ENCODE data around the gene UNC93B1. TPM values are rescaled to one million over a fixed set of nuclear protein-coding genes. Genes with fewer than 3 reads are reported as not detected.
A peak's percentile ranks its signal among the peaks of the same experiment; 100 is the strongest.

Gene UNC93B1
- total RNA-seq, 1 experiment from 2014 or later, result 71.2 TPM

DNA sequence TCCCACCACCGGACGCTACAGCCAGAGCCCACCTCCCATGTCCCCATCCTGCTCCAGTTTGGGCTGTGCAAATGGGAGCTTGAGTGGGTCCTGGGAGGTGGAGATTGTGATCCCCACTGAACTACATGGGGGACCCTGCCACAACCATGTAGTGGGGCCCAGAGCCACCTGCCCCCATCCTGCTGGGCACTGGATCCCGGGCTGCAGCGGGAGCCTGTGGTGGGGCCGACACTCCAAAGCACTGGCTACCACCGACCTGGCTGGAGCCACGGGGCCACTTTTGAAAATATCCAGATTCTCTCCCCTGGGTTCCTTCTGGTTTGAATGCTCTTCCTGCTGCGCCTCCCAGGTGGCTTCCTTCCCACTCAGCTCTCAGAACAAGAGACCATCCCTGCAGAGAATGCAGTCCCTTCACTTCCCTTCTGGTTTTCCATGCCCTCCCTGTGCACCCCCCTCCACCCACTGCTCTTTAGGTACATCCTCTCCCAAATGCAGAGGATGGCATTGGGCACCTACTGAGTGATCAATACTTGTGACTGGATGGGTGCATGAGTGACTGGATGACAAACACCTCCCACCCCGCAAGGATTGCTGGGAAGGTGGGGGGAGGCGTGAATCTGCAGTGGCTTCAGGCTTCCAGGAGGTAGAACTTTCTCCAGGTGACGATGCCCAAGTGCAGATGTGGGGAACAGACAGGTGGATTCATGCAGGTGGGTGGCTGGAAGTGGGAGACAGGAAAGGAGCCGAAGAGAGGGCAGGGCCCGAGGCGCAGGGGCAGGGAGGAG, 846 bp upstream of the UNC93B1 start:
- no peak for DNase-seq
- H3K4me3 Mint-ChIP-seq (ENCODE audit: low read depth, unreplicated experiment), result peak overlapping the region; percentile 77
- no peaks in the 10 kb centered on the region for H3K9me3 Mint-ChIP-seq (ENCODE audit: low read depth, unreplicated experiment)
- CTCF ChIA-PET, result no interaction called here
- no TSS peak for BruUV-seq (replicated peaks)
- H3K27ac Mint-ChIP-seq (ENCODE audit: unreplicated experiment), result peak overlapping the region; percentile 20
- H3K4me1 Mint-ChIP-seq (ENCODE audit: low read depth, unreplicated experiment), result peaks cover 28% of the 10 kb centered on the region
- TF ChIP-seq, protein P1, sequence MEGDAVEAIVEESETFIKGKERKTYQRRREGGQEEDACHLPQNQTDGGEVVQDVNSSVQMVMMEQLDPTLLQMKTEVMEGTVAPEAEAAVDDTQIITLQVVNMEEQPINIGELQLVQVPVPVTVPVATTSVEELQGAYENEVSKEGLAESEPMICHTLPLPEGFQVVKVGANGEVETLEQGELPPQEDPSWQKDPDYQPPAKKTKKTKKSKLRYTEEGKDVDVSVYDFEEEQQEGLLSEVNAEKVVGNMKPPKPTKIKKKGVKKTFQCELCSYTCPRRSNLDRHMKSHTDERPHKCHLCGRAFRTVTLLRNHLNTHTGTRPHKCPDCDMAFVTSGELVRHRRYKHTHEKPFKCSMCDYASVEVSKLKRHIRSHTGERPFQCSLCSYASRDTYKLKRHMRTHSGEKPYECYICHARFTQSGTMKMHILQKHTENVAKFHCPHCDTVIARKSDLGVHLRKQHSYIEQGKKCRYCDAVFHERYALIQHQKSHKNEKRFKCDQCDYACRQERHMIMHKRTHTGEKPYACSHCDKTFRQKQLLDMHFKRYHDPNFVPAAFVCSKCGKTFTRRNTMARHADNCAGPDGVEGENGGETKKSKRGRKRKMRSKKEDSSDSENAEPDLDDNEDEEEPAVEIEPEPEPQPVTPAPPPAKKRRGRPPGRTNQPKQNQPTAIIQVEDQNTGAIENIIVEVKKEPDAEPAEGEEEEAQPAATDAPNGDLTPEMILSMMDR (IDR thresholded peaks at IDR 0.05; ENCODE audit: unreplicated experiment), result no peak
- peaks cover 45% of the 10 kb centered on the region for H3K36me3 Mint-ChIP-seq (ENCODE audit: insufficient read depth, unreplicated experiment)
- intact Hi-C loops (cut with micrococcal nuclease; ENCODE audit: unreplicated experiment), result no loop called here
- H3K27me3 Mint-ChIP-seq (ENCODE audit: unreplicated experiment), result no peaks in the 10 kb centered on the region

DNA sequence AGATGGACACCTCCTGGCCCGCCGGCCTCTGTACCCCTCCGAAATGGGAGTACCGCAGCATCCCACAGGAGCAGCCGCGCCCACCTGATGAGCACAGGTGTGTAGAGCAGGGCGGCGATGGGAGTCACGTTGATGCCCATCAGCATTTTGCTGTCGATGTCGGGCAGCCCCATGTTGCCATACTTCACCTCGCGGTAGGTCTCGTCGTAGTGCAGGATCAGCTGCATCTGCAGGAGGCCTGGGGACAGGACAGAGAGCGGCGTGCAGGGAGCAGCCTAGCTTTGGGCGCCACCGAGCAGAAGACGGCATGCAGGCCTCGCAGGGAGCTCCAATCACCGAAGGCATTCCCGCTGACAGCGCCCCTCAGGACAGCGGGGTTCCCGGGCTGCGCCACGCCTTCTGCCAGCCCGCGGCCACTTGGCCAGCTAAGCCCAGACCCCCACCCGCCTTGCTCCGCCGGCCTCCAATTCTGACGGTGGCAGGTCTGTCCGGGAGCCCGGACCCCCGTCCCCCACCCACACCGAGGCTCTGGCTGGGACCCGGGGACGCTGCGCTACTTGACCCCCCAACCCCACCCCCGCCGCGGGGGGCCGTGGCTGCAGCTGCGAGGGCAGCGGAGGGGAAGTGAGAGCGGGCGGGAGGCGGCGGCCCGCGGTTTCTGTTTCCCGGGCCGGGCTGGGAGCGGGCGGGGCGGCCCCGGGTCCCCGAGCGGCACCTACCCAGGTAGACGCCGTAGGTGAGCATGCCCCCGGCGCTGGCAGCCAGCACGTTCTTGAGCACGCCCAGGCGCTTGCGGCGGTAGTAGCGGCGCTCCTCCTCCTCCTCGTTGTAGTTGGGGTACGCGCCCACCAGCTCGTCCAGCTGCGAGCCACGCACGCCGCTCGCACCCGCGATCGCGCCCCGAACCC, 705 bp downstream of the UNC93B1 start:
- Mint-ChIP-seq H3K27me3 (ENCODE audit: unreplicated experiment) (no peaks in the 10 kb centered on the region), H3K4me1 (ENCODE audit: low read depth, unreplicated experiment) (peaks cover 14% of the 10 kb centered on the region), H3K4me3 (ENCODE audit: low read depth, unreplicated experiment) (peak overlapping the region; percentile 77), H3K9me3 (ENCODE audit: low read depth, unreplicated experiment) (no peaks in the 10 kb centered on the region), H3K27ac (ENCODE audit: unreplicated experiment) (no peak overlapping the region), H3K36me3 (ENCODE audit: insufficient read depth, unreplicated experiment) (peaks cover 29% of the 10 kb centered on the region)
- no TSS peak for BruUV-seq (replicated peaks)
- peak; percentile 60 for DNase-seq
- TF ChIP-seq, protein P1 (IDR thresholded peaks at IDR 0.05; ENCODE audit: unreplicated experiment), result no peak
- intact Hi-C loops (cut with micrococcal nuclease; ENCODE audit: unreplicated experiment), result no loop called here
- CTCF ChIA-PET, result interaction anchor here (0.6 kb wide), 1 partner anchor 181 kb away, joined by 3 read pairs; no protein-coding TSS in a partner anchor

DNA sequence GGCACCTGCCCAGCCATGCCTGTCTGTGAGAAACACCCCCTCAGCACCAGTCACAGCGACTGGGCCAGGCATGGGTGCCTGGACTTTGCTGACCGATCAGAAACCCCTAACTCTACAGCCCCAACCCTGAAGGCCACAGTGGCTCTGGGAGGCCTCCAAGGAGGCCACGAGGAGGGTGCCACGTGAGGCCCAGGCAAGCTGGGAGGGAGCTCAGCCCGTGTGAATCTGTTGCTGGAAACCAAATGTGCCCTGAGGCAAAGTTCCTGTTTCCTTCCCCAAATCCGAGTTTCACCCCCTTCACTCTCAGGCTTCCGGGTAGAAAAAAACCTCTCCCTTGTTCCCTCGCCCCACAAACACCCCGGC, 1.3 kb downstream of the UNC93B1 start:
- Mint-ChIP-seq H3K9me3 (ENCODE audit: low read depth, unreplicated experiment) (no peaks in the 10 kb centered on the region), H3K36me3 (ENCODE audit: insufficient read depth, unreplicated experiment) (peaks cover 29% of the 10 kb centered on the region), H3K4me3 (ENCODE audit: low read depth, unreplicated experiment) (peak overlapping the region; percentile 77), H3K4me1 (ENCODE audit: low read depth, unreplicated experiment) (peaks cover 14% of the 10 kb centered on the region), H3K27me3 (ENCODE audit: unreplicated experiment) (no peaks in the 10 kb centered on the region), H3K27ac (ENCODE audit: unreplicated experiment) (no peak overlapping the region)
- intact Hi-C loops (cut with micrococcal nuclease; ENCODE audit: unreplicated experiment), result no loop called here
- TF ChIP-seq, protein P1 (IDR thresholded peaks at IDR 0.05; ENCODE audit: unreplicated experiment), result no peak
- no peak for DNase-seq
- BruUV-seq (replicated peaks), result no TSS peak
- CTCF ChIA-PET, result no interaction called here

DNA sequence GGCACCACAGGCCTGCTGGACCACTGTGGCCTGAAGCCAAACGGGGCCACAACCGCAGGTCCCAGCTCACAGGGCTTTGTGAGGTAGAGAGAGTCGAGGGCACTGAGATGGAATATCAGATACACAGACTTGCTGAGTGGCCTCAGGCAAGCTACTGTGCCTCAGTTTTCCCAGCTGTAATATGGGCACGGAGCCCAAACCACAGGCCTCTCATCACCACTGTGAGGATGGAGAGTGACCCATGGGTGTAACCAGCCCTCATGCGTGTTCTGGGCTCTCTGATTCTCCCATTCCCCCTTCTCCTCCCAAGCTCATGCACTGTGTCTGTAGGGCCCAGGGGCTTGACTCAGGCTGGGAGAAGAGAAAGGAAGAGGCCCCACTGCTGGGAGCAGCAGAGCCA, 4.2 kb downstream of the UNC93B1 start:
- intact Hi-C loops (cut with micrococcal nuclease; ENCODE audit: unreplicated experiment), result no loop called here
- Mint-ChIP-seq H3K4me1 (ENCODE audit: low read depth, unreplicated experiment) (peaks cover 20% of the 10 kb centered on the region), H3K27me3 (ENCODE audit: unreplicated experiment) (no peaks in the 10 kb centered on the region), H3K9me3 (ENCODE audit: low read depth, unreplicated experiment) (peaks cover 3% of the 10 kb centered on the region), H3K27ac (ENCODE audit: unreplicated experiment) (no peak overlapping the region), H3K36me3 (ENCODE audit: insufficient read depth, unreplicated experiment) (peaks cover 40% of the 10 kb centered on the region), H3K4me3 (ENCODE audit: low read depth, unreplicated experiment) (no peak overlapping the region)
- CTCF ChIA-PET, result no interaction called here
- TF ChIP-seq, protein P1 (IDR thresholded peaks at IDR 0.05; ENCODE audit: unreplicated experiment), result no peak
- no peak for DNase-seq
- no TSS peak for BruUV-seq (replicated peaks)

Data from Calu3 (cell line).